NCI-H1694 treated with DMSO at 0.1 percent for 48 hours (cell line): ENCODE data around the gene TIFAB.
"Not testable (repeated sequence)": the region's sequence is repeated elsewhere in the genome, so short reads cannot be mapped to it uniquely, and the experiment has no call there.

Source experiments
- DNase-seq: peaks from one replicate; lab custom pipeline; 2025; lab: John Stamatoyannopoulos, UW

The TIFAB gene

GRCh38 chr5:135452321-135453030 lies at the start of gene TIFAB:
Gene TIFAB (minus strand): TSS chr5:135452351. CDS start chr5:135449939, 2,412 bp downstream.
- no peak for DNase-seq

- no peak for DNase-seq
These were observed 46.5 kb upstream of the TIFAB start for GRCh38 chr5:135498637-135498995.

DNA sequence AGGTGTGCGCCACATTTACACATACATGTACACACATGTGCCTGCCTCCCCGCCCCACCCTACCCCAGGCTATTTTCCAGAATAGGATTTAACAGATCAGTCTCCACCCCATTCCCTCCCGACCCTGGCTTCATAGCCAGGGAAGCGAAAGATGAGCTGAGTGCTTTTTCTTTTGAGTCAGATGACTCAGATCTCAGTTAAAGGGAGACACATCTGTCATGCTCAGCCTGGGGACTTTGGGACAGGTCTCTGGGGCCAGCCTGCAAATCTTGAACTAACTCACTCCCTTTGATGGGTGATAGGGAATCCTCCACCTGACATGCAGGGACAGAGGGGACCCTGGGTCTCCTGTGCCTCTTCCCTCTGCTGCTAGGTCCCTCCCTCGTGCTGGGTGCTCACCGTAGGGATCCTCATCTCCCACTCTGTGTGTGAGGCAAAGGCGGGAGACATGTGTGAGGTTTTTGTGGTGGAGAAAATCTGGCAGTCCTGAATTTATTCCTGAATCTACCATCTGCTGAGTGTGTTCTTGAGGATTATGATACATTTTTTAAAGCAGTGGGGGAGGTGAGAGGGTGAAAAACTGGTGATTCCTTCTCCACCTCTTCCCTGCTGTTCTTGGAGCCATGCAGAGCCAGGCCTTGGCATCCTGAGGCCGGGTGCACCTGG lies 46.0 kb upstream of the TIFAB start:
- peak; percentile 53 for DNase-seq

GRCh38 chr5:135495531-135495930 lies 43.4 kb upstream of the TIFAB start:
- not testable (repeated sequence) for DNase-seq

- DNase-seq: no peak
These were observed 42.0 kb upstream of the TIFAB start for GRCh38 chr5:135494196-135494595.

GRCh38 chr5:135493406-135494180 lies 41.4 kb upstream of the TIFAB start:
- DNase-seq: no peak

DNA sequence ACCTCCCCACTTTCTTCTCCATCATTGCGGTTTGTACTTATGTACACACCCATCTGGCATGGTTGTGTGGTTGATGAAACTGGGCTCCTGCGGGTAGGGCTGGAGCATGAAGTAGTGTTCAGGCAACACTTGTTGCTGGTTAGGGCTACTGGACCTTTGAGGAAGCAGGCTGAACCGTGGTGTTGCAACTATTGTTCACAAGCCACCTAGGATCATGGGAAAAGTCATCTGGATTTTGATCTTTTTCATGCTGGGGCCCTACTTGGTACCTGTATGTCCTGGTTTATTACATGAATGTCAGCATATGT lies 40.1 kb upstream of the TIFAB start:
- no peak for DNase-seq

DNA sequence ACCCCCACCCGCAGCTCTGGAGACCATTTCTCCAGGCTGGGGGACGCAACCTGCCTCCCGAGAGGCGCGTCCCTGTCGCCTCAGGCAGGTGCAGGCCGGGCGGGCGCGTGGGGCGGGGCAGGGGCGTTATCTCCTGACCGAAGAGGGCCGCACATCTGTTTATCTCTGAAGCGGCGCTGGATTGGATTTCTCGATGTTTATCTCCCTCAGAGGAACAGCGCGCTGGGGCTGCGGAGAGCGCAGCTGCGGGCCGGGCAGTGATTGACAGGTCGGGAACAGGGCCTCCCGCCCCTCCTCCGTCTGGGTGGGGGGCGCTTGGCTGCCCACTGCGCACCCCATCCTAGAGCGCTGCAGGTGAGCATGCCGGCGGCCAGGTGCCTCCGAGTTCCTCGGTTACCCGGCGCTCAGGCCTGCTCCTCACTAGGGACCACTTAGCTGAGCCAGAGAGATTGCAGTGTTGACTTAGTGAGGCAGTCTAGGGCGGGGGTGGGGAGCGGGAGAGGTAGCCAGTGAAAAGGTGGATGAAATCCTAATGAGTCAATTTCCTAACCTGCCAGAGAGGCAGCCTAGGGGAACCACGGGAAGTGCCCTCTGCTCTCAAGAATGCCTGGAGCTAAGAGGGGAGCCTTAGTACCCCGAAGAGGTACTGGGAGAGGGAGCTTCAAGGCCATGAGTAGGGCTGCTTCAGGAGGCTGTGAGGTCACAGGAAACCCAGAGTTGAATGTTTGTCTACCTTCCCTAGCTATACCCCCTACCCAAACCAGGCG lies 39.6 kb upstream of the TIFAB start:
- no peak for DNase-seq

DNA sequence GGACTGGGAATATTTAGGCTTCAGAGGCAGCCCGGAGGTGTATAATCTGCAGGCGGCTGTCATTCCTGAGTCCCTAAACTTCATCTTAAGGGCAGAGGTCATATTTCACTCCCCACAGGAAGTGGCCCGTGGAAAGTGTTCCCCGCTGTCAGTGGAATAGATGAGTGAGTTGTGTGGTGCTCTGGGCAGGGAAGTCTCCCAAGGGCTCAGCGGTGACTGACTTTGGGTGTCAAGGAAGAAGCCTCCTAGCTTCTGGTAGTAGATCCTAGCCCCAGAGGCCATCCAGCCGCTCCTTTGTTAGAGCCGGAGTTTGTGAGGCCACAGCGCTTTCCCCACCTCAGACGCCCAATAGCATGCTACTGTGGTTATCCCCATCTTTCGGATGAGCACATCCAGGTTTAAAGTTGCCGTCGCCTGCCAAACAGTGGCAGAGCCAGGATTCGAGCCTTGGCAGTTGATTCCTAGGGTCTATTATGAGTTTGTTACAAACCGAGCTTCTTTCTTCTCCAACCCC lies 38.9 kb upstream of the TIFAB start:
- no peak for DNase-seq

GRCh38 chr5:135490245-135491037 lies 38.3 kb upstream of the TIFAB start:
- DNase-seq: no peak

DNA sequence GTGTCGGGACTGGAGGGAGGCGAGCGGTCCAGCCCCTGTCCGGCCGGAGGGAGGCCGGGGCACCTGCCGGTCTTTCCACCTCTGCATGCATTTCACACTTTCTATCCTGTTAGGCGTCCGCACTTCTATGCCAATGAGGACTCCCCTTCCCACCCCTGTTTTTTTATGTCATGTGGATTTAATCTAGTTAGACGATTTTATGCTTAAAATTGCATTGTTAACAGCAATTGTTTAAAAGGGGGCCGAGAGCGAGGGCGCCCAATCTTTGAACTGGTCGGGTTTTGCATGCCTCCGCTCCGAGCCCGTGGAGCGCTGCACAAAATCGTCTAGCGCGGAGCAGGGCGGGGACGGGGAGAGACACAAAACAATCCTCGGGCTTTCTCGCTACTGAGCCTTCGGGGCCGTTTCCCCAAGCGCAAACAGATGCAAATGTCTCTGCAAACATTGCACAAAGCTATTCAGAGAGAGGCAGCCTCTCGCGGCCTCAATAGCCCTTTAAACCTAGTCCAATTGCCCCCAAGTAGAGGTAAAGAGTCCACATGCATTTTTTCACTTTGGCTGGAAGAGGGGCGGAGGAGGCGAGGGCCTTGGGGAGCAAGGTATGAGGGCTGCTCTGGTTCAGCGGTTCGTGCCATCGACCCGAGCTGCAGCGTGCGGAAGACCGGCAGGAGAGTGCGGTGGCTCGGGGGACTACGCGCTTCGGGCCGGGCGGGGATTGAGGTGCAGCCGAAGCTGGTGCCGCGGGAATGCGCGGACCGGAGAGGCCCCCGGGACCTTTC lies 37.5 kb upstream of the TIFAB start:
- DNase-seq: no peak

DNA sequence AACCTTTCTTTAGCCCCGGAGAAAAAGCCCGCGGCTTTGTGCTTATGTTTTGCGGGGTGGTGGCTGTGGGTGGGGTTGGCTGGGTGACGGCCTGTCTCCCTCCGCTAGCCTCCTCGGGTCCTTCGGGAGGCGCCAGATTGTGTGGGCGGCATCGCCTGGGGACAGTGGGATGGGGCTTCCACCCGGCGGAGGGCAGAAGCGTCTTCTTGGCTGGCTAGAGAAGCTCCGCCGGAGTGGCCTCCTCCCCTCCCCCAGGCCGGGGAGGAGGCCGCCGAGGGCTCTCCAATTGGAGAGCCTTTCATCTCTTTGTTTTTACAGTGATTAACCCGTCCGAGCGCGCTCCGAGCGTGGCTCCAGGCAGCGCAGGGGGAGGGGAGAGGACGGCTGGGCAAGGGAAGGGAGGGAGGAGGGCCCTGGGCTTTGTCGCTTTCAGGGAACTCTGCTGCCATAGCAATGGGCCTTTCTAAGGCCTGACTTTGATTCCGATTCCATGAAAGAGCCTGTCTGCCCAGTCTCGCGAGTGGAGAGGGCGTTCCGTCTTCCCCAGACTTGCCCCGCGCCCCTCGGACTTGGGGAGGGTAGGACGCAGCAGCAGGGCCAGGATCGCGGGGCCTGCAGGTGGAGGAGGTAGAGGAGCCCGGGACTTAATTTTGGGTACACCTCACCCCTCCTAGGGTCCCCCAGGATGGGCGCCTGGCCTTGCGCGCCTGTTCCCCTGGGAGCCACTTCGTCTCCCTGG lies 36.7 kb upstream of the TIFAB start:
- DNase-seq: peak; percentile 74

GRCh38 chr5:135487839-135488514 lies 35.8 kb upstream of the TIFAB start:
- peak; percentile 65 for DNase-seq

DNA sequence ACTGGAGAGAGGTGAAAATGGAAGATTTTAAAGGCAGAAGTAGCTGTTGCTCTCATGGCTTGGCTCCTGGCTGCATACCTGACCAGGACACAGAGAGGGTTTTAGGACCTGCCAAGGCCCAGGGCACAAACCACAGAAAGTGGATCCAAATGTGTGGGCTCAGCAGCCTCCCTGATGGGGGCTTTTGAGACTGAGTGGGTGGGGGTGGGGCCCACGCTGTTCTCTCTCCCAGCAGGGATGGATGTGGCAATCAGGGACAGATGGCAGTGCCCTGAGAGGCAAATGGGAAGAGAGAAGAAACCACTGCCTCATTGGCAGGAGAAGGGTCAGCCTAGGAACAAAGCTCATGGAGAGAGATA lies 34.9 kb upstream of the TIFAB start:
- DNase-seq: peak; percentile 45

- DNase-seq: no peak
These were observed 34.2 kb upstream of the TIFAB start for GRCh38 chr5:135486131-135487036.

DNA sequence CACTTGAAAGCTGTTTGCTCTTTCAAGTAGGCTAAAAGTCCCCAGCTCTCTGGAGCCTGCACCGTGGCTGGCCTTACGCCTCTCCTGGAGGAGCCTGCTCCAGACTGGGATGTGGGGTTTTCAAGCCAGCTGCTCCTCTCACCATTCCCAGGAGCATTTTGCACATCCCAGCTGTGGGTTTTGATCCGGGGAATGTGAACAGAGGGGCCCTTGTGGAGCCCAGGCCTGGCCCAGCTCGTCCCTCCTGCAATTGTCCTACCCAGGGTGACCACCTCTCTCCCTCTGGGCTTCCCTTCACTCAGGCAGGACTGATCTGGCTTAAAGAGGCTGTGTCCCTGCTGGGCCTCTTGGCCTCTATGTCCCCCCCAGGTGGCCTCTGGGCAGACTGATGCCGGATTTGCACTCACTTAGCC lies 32.5 kb upstream of the TIFAB start:
- DNase-seq: no peak

DNA sequence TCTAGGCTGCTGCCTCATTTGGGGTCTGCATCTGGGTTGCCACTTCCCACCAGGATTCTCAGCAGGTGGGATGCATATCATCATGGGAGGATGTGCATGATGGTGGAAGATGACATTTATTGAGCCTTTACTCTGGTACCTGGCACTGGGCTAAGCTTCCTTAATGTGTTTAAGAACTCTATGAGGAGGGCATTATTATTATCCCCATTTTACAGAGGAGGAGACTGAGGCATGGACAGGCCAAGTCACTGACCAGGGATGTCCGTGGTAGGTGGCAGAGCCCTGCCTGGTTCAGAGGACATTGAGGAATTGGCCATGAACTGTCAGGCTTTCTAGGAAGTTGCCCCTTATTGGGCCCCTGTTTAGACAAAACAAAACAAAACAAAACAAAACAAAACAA lies 31.1 kb upstream of the TIFAB start:
- DNase-seq: no peak

DNA sequence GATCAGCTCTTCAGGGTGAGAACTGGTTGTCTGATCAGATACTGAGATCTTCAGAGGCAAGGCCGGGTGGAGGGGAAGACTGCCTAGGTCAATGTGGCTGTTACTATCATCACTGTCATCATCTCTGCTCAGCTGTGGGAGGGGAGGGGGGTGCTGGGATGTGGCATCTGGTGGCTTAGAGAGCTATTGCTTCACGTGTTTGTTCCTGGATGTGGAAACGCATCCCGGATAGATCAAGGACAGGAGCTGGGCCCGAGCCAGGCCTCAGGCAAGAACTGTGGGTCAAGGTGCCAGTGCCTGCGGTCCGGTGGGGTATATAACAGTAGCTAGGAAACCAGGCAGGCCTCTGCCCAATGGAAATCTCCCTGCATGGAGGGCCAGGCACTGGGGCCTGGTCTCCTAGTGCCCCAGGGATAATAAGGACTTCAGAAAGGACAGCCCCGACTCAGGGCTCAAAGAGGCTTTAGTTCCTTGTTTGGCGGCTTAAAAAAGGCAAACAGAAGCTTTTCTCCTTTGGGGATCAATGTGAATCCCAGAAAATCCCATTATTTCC lies 30.3 kb upstream of the TIFAB start:
- DNase-seq: no peak
